K562 (cell line): ENCODE measurements around the gene C3. TPM values are rescaled to one million over a fixed set of nuclear protein-coding genes. Genes with fewer than 3 reads are reported as not detected.

ENCODE experiments used
- ESRRA ChIP-seq: fragments of 450-650 bp; IDR thresholded peaks from 2 replicates; pipeline ENCODE4 v1.6.1; 2014; ENCODE audit warnings: low read depth, mild to moderate bottlenecking, moderate library complexity, borderline replicate concordance
- KDM5B ChIP-seq: fragments of 200-600 bp; sonication (generic); IDR thresholded peaks from 2 replicates; pipeline ENCODE4 v1.6.1; 2012; ENCODE audit warnings: low read depth, mild to moderate bottlenecking, moderate library complexity, low read length, control low read depth, inconsistent platforms; ENCODE audit not compliant: insufficient replicate concordance
- KLF10 ChIP-seq: fragments of 250-450 bp; sonication (Bioruptor Pico); IDR thresholded peaks from 2 replicates; pipeline ENCODE4 v1.6.1; 2021; ENCODE audit warnings: matching md5 sums
- NFE2 ChIP-seq: IDR thresholded peaks from 2 replicates; pipeline ENCODE4 v1.6.1; 2014; ENCODE audit warnings: antibody characterized with exemption, low read depth
- PCBP2 ChIP-seq: fragments of 200-400 bp; formaldehyde crosslinking; IDR thresholded peaks from 2 replicates; pipeline ENCODE4 v1.6.1; 2018; ENCODE audit warnings: low read length, low read depth, mild to moderate bottlenecking, moderate library complexity; ENCODE audit not compliant: poor library complexity, severe bottlenecking
- POLR2G ChIP-seq: fragments of 200-400 bp; formaldehyde crosslinking; IDR thresholded peaks from 2 replicates; pipeline ENCODE4 v1.6.1; 2017; ENCODE audit warnings: low read depth, mild to moderate bottlenecking, antibody characterized with exemption, low read length, moderate library complexity
- RBFOX2 ChIP-seq: fragments of 200-400 bp; formaldehyde crosslinking; IDR thresholded peaks from 2 replicates; pipeline ENCODE4 v1.6.1; 2017; ENCODE audit warnings: low read depth, mild to moderate bottlenecking, low read length, moderate library complexity
- RBM22 ChIP-seq: fragments of 200-400 bp; formaldehyde crosslinking; IDR thresholded peaks from 2 replicates; pipeline ENCODE4 v1.6.1; 2018; ENCODE audit warnings: low read length, low read depth; ENCODE audit not compliant: poor library complexity, severe bottlenecking
- SIN3A ChIP-seq, 2 experiments: fragments of 150-350 bp in 1 of 2; IDR thresholded peaks; 2 replicates each; pipeline ENCODE4 v1.6.1; 2011 to 2016; ENCODE audit warnings: borderline replicate concordance in 2 of 2, low read depth in 2 of 2, low read length in 2 of 2, mild to moderate bottlenecking in 2 of 2, moderate library complexity in 2 of 2; ENCODE audit not compliant: control insufficient read depth in 1 of 2
- SP1 ChIP-seq: sonication (generic); formaldehyde crosslinking; IDR thresholded peaks from 2 replicates; pipeline ENCODE4 v1.8.1; 2022; ENCODE audit warnings: mild to moderate bottlenecking, missing genetic modification reagents
- SRSF1 ChIP-seq: fragments of 200-400 bp; formaldehyde crosslinking; IDR thresholded peaks from 2 replicates; pipeline ENCODE4 v1.6.1; 2017; ENCODE audit warnings: mild to moderate bottlenecking, low read depth, low read length, moderate library complexity
- ZKSCAN1 ChIP-seq: fragments of 150-350 bp; IDR thresholded peaks from 2 replicates; pipeline ENCODE4 v1.6.1; 2016; ENCODE audit warnings: low read depth, low read length
- ZNF184 ChIP-seq: sonication (generic); formaldehyde crosslinking; IDR thresholded peaks from 2 replicates; pipeline ENCODE4 v1.5.0; 2020; ENCODE audit warnings: missing genetic modification reagents
- ZNF23 ChIP-seq: fragments of 250-450 bp; sonication (Bioruptor Pico); IDR thresholded peaks from 2 replicates; pipeline ENCODE4 v1.4.0; 2020; ENCODE audit warnings: mild to moderate bottlenecking
- ZNF764 ChIP-seq: fragments of 250-450 bp; sonication (Bioruptor Pico); IDR thresholded peaks from 2 replicates; pipeline ENCODE4 v1.4.0; 2020; ENCODE audit warnings: low read depth, mild to moderate bottlenecking, moderate library complexity
- ZZZ3 ChIP-seq: fragments of 450-650 bp; IDR thresholded peaks from 2 replicates; pipeline ENCODE4 v1.6.1; 2016; ENCODE audit warnings: antibody characterized with exemption, mild to moderate bottlenecking, moderate library complexity
- polyA plus RNA-seq, 8 experiments: library from polyadenylated mRNA; depleted of rRNA in 4 of 8; stranded (reverse) in 5 of 8; unstranded in 3 of 8; fragments of >200 nt; fragmentation: Nextera tagmentation in 2 of 8; fragmentation: Illumina TruSeq in 1 of 8; extraction: Ambion mirVana in 2 of 8; extraction: Trizol in 1 of 8; gene quantifications; 2 replicates each; pipeline versions ENCODE4 v1.2.1 to v1.2.3, GENCODE V29; 2011 to 2014; ENCODE audit warnings: inconsistent platforms in 1 of 8, missing spikeins in 1 of 8
- total RNA-seq, 7 experiments: library from RNA; depleted of rRNA in 6 of 7; stranded (reverse); fragments of >200 nt in 6 of 7; fragmentation: Illumina TruSeq in 2 of 7; extraction: Trizol in 2 of 7; gene quantifications; 2 replicates each; pipeline versions ENCODE4 v1.2.1 to v1.2.3, GENCODE V29; 2011 to 2021; ENCODE audit warnings: low replicate concordance in 1 of 7
- TF ChIP-seq, protein P1 (sequence below): fragments of 450-650 bp; formaldehyde crosslinking; IDR thresholded peaks from 2 replicates; pipeline ENCODE4 v1.4.0; 2020; ENCODE audit warnings: mild to moderate bottlenecking, moderate library complexity
- TF ChIP-seq, protein P2 (sequence below), 2 experiments: fragments of 450-650 bp in 1 of 2; sonication (generic) in 1 of 2; formaldehyde crosslinking in 1 of 2; IDR thresholded peaks in 1 of 2; conservative IDR thresholded peaks in 1 of 2; 2 replicates each; pipeline versions ENCODE4 v1.6.1 to v1.8.1; 2016 to 2023; ENCODE audit warnings: mild to moderate bottlenecking in 2 of 2, moderate library complexity in 2 of 2, inconsistent platforms in 1 of 2, missing genetic modification reagents in 1 of 2
- TF ChIP-seq, protein P3 (sequence below): sonication (generic); formaldehyde crosslinking; IDR thresholded peaks from 2 replicates; pipeline ENCODE4 v1.8.1; 2022; ENCODE audit warnings: missing genetic modification reagents
- TF ChIP-seq, protein P4 (sequence below): fragments of 250-450 bp; sonication (Bioruptor Pico); IDR thresholded peaks from 2 replicates; pipeline ENCODE4 v1.9.0; 2021; ENCODE audit warnings: mild to moderate bottlenecking, inconsistent platforms

C3 gene
- total and polyA plus RNA-seq, 9 of the 15 experiments (the other 6 are each of a cell fraction or from before 2014, with no cell fraction given) = 0.59 to 10.6 (median 2.2) TPM

DNA sequence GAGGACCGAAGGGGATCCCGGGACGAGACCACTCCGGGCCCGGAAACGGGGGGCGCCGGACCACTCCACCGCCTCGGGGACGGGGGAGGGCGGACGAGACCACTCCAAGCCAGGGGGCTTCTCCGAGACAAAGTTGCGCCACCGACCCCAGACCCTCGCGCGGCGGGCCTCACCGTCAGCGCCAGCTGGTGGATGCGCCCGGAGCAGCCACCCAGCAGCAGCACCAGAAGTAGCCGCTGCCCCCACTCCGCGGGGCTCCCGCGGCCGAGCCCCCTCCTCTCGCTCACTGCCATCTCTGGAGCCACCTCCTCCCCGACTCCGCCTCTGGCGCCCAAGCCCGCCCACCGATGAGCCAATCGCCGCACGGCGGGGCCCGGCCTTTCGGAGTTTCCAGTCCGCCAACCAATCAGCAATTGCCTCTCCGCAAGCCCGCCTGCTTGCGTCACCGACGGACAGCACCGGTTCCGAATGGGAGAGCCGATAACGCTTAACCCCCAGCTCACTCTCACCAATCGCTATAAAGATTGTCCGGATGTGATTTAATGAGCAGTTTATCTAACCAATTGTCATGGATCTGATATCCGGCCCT is 16.9 kb upstream of the C3 start, which contains the start of gene GPR108 (continued):
- TF ChIP-seq, protein P1, sequence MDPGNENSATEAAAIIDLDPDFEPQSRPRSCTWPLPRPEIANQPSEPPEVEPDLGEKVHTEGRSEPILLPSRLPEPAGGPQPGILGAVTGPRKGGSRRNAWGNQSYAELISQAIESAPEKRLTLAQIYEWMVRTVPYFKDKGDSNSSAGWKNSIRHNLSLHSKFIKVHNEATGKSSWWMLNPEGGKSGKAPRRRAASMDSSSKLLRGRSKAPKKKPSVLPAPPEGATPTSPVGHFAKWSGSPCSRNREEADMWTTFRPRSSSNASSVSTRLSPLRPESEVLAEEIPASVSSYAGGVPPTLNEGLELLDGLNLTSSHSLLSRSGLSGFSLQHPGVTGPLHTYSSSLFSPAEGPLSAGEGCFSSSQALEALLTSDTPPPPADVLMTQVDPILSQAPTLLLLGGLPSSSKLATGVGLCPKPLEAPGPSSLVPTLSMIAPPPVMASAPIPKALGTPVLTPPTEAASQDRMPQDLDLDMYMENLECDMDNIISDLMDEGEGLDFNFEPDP = no peak
- no peak for TF ChIP-seq SRSF1
- TF ChIP-seq NFE2 = 0 out of 2 replicates have a peak, but pooled peaks have one; percentile 6
- no peak for TF ChIP-seq ESRRA
- TF ChIP-seq ZZZ3 = no peak
- no peak for TF ChIP-seq ZKSCAN1
- peak; percentile 83 for TF ChIP-seq RBFOX2
- TF ChIP-seq, protein P2, sequence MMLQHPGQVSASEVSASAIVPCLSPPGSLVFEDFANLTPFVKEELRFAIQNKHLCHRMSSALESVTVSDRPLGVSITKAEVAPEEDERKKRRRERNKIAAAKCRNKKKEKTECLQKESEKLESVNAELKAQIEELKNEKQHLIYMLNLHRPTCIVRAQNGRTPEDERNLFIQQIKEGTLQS (IDR thresholded peaks at IDR 0.05) = peak; percentile 93
- TF ChIP-seq, protein P2 (CRISPR knock-in tag; conservative IDR thresholded peaks at IDR 0.05) = 0 out of 2 replicates have a peak, but pooled peaks have one; percentile 30
- peak; percentile 92 for TF ChIP-seq RBM22
- TF ChIP-seq PCBP2 = no peak
- TF ChIP-seq KDM5B = no peak
- TF ChIP-seq, protein P3, sequence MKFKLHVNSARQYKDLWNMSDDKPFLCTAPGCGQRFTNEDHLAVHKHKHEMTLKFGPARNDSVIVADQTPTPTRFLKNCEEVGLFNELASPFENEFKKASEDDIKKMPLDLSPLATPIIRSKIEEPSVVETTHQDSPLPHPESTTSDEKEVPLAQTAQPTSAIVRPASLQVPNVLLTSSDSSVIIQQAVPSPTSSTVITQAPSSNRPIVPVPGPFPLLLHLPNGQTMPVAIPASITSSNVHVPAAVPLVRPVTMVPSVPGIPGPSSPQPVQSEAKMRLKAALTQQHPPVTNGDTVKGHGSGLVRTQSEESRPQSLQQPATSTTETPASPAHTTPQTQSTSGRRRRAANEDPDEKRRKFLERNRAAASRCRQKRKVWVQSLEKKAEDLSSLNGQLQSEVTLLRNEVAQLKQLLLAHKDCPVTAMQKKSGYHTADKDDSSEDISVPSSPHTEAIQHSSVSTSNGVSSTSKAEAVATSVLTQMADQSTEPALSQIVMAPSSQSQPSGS (CRISPR knock-in tag) = no peak
- TF ChIP-seq POLR2G = peak; percentile 87
- peak; percentile 94 for TF ChIP-seq SP1 (CRISPR knock-in tag)
- TF ChIP-seq, protein P4, sequence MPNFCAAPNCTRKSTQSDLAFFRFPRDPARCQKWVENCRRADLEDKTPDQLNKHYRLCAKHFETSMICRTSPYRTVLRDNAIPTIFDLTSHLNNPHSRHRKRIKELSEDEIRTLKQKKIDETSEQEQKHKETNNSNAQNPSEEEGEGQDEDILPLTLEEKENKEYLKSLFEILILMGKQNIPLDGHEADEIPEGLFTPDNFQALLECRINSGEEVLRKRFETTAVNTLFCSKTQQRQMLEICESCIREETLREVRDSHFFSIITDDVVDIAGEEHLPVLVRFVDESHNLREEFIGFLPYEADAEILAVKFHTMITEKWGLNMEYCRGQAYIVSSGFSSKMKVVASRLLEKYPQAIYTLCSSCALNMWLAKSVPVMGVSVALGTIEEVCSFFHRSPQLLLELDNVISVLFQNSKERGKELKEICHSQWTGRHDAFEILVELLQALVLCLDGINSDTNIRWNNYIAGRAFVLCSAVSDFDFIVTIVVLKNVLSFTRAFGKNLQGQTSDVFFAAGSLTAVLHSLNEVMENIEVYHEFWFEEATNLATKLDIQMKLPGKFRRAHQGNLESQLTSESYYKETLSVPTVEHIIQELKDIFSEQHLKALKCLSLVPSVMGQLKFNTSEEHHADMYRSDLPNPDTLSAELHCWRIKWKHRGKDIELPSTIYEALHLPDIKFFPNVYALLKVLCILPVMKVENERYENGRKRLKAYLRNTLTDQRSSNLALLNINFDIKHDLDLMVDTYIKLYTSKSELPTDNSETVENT (CRISPR knock-in tag) = peak; percentile 82
- TF ChIP-seq KLF10 (CRISPR knock-in tag) = no peak
- no peak for TF ChIP-seq SIN3A (IDR thresholded peaks at IDR 0.05; ENCODE audit: borderline replicate concordance in 2 of 2, control insufficient read depth in 1 of 2, low read depth in 2 of 2, low read length in 2 of 2)
- TF ChIP-seq ZNF23 = no peak
- no peak for TF ChIP-seq ZNF184 (CRISPR knock-in tag)
- no peak for TF ChIP-seq ZNF764 (CRISPR knock-in tag)
